DLD1 (cell line): Measurements from ENCODE around the gene RTL1.

Experiments used
- in situ Hi-C: cut with HindIII; loops from 2 replicates; pipeline ENCODE4 v1.10.0; 2017; ENCODE audit warnings: low sequenced_read_pairs

RTL1 gene

DNA sequence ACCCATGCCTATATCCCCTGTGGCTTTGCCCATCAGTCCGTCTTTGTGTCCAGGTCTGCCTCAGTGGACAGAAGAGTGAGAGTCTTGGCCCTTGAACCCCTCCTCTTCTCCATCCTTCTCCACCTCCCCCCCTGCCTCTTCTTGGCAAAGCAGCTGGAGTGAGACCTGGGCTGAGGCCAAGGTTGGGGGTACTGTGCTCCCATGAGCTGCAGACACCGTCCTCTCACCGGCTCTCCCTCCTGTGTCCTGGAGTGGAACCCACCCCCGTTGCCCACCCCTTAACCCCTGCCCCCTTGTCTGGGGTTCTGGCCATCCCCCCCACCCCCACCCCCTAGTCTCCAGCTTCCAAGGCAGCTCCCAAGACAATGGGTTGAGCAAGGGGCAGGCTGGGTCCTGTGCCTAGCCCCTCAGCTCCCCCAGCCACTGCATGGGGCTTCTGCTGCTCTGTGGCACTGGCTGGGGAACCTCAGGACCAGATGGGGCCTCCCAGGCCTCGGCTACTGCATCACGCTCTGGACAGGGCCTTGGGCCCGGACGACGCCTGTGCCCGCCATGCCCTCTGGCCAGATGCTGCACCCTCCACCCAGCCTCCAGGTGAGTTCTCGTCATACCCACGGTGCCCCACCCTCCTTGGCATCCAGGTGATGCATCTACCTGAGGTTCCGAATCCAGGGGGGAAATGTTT, 35.7 kb downstream of the RTL1 start:
- in situ Hi-C loops, result no loop called here

- in situ Hi-C loops, result no loop called here
Observed at GRCh38 chr14:100866666-100867630, 36.6 kb downstream of the RTL1 start.

DNA sequence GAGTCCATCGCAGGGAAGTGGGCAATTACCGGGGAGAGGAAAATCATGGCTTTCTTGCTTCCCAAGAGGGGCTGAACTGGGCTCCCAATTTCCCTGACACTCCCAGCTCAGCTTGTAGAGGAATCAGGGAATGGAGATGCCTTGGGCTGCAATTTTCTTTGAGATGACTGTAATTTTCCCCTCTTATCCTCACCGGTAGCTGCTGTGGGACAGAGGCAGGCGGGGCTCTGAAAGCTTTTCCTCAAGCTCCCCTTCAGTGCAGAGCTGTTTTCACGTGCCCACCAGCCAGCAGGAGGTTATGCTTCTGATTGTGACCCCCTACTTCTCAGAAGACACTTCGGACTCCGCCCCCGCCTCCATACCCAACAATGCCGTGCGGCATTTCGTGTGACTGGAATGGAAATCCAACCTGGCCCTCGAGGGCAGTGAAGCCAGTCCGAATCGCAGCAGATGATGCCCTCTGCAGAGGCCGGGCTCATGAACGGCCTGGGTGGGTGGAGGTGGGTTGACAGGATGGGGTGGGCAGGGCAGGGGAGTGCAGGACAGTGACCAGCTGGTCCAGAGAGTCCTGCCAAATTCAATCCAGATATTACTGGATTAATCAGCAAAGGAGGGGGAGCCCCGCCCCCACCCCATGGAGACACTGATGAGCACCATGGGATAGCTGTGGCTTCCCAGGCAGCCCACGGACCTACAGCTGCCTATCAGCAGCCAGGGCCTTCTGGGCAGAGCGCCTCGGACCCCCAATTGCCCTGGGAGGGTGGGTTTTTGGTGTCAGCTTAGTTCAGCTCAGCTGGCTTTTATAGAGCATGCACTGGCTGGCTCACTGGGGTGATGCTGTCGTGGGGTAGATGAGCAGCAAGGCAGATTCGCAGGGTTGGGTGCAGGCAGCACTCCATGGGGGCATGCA, 37.6 kb downstream of the RTL1 start:
- in situ Hi-C loops, result no loop called here

DNA sequence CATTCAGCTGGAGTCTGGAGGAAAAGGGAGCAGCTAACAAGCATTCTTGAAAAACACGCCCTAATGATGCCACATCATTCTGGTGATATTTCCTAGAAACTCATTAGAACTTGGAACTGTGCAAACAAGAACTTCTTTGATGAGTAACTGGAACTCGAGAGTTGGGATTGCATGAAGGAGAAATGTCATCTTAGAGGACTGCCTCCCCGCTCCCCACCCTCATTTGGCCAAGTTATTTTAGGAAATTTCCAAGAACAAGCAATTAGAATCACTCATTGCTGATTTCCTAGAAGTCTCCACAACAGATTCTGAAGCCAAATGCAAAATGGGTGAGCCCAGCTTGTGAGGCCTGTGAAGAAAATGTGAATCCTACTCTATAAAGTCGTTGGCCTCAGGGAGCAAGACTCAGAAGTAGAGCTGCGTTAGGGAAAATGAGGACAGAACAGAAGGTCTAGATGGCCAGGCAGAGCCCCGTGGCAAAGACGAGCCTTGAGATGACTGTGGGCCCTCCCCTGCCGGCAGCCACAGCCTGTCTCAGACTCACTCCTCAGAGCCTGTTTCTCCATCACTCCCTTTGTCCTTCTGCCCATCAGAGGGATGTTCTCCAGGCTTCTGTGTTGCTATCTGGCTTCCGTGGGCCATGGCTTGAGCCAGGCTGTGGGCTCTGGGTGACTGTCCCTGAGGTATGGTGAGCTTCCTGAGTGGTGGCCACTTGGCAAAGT, 38.4 kb downstream of the RTL1 start:
- in situ Hi-C loops, result no loop called here

DNA sequence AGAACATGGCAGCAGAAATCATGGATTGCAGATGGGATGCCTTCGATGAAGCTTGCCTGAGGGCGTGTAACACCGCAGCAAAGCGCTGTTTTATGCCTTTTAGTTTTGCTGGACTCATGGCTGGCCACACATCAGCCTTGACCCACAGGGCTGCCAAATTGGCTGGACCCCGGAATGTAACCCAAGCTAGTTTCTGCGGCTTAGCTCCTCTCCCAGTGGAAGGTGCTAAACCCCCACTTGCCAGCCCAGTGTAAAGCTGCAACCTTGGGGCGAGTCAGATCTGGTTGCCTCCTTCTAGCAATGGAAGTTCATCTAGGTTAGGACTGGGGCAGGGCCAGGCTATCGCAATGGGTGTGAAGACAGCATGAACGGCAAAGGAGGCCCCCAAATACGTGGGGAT, 39.3 kb downstream of the RTL1 start:
- in situ Hi-C loops, result no loop called here

- in situ Hi-C loops, result no loop called here
Observed at GRCh38 chr14:100862793-100863192, 40.7 kb downstream of the RTL1 start.

DNA sequence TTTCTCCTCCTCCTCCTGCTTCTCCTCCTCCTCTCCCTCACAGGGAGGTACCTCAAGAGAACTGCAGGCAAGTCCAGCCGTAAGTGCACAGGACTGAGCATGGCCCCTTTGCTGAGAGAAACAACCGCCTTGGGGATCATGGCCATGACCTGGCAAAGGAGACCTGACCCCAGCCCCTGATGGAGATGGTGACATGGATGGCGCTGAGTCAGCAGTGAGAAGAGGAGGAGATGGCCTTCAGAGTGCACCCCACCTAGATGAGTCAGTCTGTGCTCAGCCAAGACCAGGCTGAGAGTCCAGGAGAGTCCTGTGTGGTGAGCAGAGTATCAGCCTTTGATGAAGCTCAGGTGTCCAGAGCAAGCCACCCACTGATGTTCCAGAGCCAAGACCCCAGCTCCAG, 41.2 kb downstream of the RTL1 start:
- in situ Hi-C loops, result no loop called here

DNA sequence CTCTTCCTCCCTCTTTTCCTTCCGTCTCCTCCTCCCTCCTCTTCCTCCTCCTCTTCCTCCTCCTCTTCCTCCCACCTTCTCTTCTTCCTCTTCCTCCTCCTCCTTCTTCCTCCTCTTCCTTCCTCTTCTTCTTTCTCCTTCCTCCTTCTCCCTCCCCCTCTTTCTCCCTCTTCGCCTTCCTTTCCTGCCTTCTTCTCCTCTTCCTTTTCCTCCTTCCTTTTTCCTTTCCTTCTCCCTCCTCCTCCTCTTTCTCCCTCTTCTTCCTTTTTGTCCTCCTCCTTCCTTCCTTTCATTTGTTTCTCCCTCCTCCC, 41.6 kb downstream of the RTL1 start:
- in situ Hi-C loops, result no loop called here

DNA sequence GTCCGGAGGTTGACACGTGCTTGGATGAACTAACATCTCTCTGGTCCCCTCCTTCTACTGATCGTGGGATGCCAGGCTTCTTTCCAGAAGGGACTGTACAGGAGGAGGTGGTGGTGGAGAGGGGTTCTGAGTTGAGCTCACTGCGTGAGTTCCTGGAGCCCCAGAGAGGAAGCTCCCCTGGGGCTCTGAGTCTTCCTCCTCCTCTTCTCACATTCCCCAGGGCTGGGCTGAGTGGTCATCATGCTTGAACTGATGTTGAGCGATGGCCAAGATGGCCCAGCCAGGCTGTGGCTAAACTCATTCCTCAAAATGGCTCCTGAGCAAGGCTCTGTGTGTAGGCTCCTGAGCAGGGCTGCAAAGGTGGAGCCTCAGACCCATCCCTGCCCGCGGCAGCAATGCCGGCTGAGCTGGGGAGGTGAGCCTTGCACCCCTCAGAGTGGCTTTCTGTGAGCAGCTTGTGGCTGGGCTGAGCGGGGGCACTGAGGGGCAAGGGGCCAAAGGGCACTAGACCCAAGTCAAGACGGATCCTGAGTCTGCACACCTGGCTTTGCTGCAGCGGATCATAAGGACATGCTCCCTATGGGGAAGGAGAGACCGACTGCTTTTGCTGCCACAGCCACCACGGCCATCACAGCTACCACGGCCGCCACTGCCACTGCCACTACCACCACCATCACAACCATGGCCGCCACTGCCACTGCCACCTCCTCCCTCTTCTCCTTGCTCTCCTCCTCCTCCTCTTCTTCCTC, 42.2 kb downstream of the RTL1 start:
- in situ Hi-C loops, result no loop called here

DNA sequence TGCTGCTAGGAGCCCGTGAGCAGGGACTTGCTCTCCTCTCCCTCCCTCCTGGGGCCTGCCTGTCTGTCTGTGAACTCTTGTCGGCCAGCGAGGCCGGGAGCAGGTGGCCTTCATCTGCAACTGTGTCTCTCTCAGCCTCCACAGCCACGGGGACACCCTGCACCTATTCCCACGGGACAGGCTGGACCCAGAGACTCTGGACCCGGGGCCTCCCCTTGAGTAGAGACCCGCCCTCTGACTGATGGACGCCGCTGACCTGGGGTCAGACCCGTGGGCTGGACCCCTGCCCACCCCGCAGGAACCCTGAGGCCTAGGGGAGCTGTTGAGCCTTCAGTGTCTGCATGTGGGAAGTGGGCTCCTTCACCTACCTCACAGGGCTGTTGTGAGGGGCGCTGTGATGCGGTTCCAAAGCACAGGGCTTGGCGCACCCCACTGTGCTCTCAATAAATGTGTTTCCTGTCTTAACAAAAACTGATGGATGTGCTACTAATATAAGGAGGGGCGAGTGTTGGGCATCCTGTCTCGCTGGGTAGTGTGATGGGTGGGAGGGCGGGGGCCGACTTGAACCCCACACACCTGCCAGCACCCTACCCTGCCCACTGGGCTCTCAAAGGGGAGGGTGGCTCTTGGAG, 42.9 kb downstream of the RTL1 start:
- in situ Hi-C loops, result no loop called here

- in situ Hi-C loops, result no loop called here
Observed at GRCh38 chr14:100859781-100860180, 43.7 kb downstream of the RTL1 start.

DNA sequence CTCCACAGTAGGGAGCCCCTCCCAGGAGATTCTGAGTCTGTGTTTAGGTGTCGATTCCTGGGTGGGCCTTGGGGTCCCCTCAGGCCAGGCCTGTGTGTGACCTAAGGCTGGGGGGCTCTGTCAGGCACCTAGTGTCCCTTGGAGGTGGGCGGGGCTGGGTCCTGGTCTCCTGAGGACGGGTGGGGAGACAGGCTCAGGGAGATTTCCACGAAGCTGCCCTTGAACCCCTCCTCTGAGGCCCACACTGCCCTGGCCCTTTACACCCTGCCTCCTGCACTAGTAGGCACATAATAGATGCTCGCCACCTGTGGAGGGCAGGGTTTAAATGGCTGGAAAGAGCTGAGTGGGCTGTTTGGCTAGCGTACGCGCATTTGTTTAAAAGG, 44.7 kb downstream of the RTL1 start:
- in situ Hi-C loops, result no loop called here

- in situ Hi-C loops, result no loop called here
Observed at GRCh38 chr14:100857923-100858837, 45.3 kb downstream of the RTL1 start.

GRCh38 chr14:100857233-100857922, 46.1 kb downstream of the RTL1 start:
- in situ Hi-C loops, result no loop called here

- in situ Hi-C loops, result no loop called here
Observed at GRCh38 chr14:100856056-100856950, 47.2 kb downstream of the RTL1 start.

GRCh38 chr14:100855256-100855930, 48.1 kb downstream of the RTL1 start:
- in situ Hi-C loops, result no loop called here
